ENCODE results near the gene KLK6.

The KLK6 gene

GRCh38 chr19:50969413-50969760 is at the start of gene KLK6:
Gene KLK6 (minus strand): TSS chr19:50969591. CDS start chr19:50968104, 1,487 bp downstream.
- peak; percentile 18 for DNase-seq

- DNase-seq: no peak
Measured at GRCh38 chr19:51018745-51019543, 49.6 kb upstream of the KLK6 start.

- DNase-seq: peak; percentile 40
Measured at GRCh38 chr19:51016798-51017683, 47.6 kb upstream of the KLK6 start.

- no peak for DNase-seq
Measured at GRCh38 chr19:51015691-51016267, 46.4 kb upstream of the KLK6 start.

- DNase-seq: no peak
Measured at GRCh38 chr19:51014242-51014641, 44.9 kb upstream of the KLK6 start.

GRCh38 chr19:51012661-51013190 is 43.3 kb upstream of the KLK6 start:
- no peak for DNase-seq

GRCh38 chr19:51010066-51010795 is 40.8 kb upstream of the KLK6 start:
- DNase-seq: no peak

GRCh38 chr19:51009061-51009891 is 39.9 kb upstream of the KLK6 start:
- DNase-seq: no peak

- DNase-seq: no peak
Measured at GRCh38 chr19:51007488-51007887, 38.1 kb upstream of the KLK6 start.

- no peak for DNase-seq
Measured at GRCh38 chr19:51006406-51006805, 37.0 kb upstream of the KLK6 start.

GRCh38 chr19:51005248-51005647 is 35.9 kb upstream of the KLK6 start:
- DNase-seq: no peak

GRCh38 chr19:51003316-51003715 is 33.9 kb upstream of the KLK6 start:
- DNase-seq: no peak

- DNase-seq: peak; percentile 74
Measured at GRCh38 chr19:51002542-51003311, 33.3 kb upstream of the KLK6 start.

- DNase-seq: no peak
Measured at GRCh38 chr19:51002089-51002532, 32.7 kb upstream of the KLK6 start.

- no peak for DNase-seq
Measured at GRCh38 chr19:51001515-51001914, 32.1 kb upstream of the KLK6 start, which contains the start of gene KLK8. Gene KLK8 (minus strand): TSS chr19:51001604. CDS start chr19:51001167, 437 bp downstream.

- DNase-seq: no peak
Measured at GRCh38 chr19:51000981-51001380, 31.6 kb upstream of the KLK6 start.

GRCh38 chr19:51000426-51000825 is 31.0 kb upstream of the KLK6 start:
- DNase-seq: no peak

GRCh38 chr19:50998686-50999085 is 29.3 kb upstream of the KLK6 start:
- DNase-seq: no peak

- DNase-seq: no peak
Measured at GRCh38 chr19:50998061-50998460, 28.7 kb upstream of the KLK6 start.

- DNase-seq: no peak
Measured at GRCh38 chr19:50994129-50994528, 24.7 kb upstream of the KLK6 start.

GRCh38 chr19:50992666-50993035 is 23.3 kb upstream of the KLK6 start:
- DNase-seq: no peak

Data from RPMI8226 (cell line).